AG09309 (cell line): ENCODE results near the gene PPFIBP1.
"Not testable (repeated sequence)": the region's sequence is repeated elsewhere in the genome, so short reads cannot be mapped to it uniquely, and the experiment has no call there.

Experiments
- DNase-seq: peaks from one replicate; pipeline ENCODE4 v3.0.0-alpha.2; 2010; ENCODE audit warnings: low read depth
- H3K4me3 ChIP-seq: 2 replicates; pipeline ENCODE4 v1.5.1; 2011; ENCODE audit warnings: mild to moderate bottlenecking, low read depth, low read length, moderate library complexity; ENCODE audit not compliant: control insufficient read depth
- TF ChIP-seq, protein P1 (sequence below): IDR thresholded peaks from 2 replicates; pipeline ENCODE4 v1.5.1; 2011; ENCODE audit warnings: mild to moderate bottlenecking, low read depth, low read length, inconsistent platforms; ENCODE audit not compliant: insufficient read depth, control insufficient read depth; ENCODE audit errors: missing control alignments

The PPFIBP1 gene

DNA sequence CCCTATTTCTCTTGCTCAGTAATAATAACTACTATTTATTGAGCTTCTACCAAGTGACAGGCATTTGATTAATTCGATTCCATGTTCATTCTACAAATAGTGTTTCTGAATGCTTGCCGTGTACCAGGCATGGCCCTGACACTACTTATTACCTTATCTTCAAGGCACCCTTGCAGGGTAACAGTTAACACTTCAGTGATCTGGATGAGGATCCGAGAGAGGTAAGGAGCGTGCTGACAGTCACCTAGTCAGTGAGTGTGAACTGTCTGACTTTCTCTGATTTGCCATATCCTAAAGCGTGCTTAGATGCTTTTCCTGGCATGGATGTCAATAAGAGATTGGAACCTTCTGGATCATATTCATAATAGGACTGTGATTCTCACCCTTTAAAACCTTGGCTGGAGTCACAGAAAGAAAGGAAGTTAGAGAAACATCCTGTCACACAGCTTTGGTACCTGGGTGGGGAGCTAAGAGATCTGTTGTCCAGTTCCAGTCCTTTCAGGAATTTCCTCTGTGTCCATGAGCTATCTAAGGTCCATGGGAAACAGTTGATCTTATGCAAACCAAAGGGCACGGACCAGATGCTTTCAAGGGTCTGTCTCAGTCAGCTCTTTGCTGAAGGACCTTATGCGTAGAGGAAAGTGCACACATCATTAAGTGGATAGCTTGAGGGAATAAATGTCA is 54.8 kb downstream of the PPFIBP1 start:
- no peak overlapping the region for H3K4me3 ChIP-seq
- TF ChIP-seq, protein P1, sequence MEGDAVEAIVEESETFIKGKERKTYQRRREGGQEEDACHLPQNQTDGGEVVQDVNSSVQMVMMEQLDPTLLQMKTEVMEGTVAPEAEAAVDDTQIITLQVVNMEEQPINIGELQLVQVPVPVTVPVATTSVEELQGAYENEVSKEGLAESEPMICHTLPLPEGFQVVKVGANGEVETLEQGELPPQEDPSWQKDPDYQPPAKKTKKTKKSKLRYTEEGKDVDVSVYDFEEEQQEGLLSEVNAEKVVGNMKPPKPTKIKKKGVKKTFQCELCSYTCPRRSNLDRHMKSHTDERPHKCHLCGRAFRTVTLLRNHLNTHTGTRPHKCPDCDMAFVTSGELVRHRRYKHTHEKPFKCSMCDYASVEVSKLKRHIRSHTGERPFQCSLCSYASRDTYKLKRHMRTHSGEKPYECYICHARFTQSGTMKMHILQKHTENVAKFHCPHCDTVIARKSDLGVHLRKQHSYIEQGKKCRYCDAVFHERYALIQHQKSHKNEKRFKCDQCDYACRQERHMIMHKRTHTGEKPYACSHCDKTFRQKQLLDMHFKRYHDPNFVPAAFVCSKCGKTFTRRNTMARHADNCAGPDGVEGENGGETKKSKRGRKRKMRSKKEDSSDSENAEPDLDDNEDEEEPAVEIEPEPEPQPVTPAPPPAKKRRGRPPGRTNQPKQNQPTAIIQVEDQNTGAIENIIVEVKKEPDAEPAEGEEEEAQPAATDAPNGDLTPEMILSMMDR: no peak
- DNase-seq: no peak

DNA sequence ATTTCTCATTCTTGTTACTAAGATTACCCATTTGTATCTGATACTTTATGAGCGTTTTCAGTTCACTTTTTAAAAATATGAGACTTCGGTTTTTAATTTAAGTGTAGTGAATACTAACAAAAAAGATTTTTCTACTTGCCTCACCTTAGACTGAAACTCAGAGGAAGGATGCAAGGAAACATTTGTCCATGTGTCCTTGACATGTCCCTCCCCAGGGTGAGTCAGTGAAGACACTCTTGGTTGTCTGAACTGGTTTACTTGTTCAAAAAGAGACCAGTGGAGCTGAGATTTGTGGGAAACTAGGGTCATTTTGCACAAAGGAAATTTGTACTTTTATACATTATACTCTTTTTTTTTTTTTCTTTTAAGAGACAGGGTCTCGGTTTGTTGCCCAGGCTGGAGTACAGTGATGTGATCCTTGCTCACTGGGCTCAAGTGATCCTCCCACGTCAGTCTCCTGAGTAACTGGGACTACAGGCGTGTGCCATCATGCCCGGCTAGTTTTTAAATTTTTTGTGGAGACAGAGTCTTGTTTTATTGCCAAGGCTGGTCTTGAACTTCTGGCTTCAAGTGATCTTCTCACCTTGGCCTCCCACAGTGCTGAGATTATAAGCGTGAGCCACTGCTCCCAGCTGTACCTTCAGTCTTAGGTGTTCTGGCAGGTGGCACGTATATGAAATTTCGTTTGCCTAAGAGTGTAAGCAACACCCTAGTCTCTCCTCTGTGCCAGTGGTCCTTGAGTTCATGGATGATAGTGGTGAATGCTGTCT is 56.7 kb downstream of the PPFIBP1 start:
- no peak overlapping the region for H3K4me3 ChIP-seq
- no peak for DNase-seq
- TF ChIP-seq, protein P1: no peak

DNA sequence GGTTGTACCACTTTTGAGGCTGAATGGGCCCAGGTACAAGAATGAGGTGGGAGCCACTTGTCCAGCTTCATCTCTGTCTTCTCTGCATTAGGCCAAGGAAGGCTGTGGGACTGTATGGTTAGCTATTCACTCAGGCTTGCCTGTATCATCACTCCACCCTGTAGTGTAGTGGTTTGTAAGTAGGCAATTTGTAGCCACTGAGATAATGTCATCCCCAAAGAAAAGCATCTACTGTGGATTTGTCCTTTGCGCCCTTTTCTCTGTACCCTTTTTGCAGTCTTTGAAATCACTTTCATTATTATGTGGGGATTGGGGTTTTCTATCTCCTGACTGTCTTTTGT is 57.3 kb downstream of the PPFIBP1 start:
- not testable (repeated sequence) for DNase-seq, H3K4me3 ChIP-seq

DNA sequence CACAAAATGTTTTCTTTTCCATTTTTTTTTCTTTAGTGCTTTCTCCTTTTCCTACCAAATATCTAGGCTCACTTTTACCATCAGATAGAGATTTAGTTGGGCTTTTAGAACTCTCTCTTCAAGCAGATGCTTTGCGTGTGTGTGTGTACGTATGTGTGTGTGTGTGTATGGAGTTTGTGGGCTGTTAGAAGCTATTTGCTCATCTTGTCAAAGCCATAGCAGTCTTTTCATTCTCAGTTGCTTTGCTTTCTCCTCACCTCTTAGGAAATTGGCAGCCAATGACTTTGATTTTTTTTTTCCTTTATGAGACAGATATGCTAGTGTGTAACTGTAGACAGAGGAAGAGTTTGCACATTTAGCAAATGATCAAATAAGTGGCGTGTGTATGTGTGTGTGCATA is 57.8 kb downstream of the PPFIBP1 start:
- not testable (repeated sequence) for H3K4me3 ChIP-seq, DNase-seq

DNA sequence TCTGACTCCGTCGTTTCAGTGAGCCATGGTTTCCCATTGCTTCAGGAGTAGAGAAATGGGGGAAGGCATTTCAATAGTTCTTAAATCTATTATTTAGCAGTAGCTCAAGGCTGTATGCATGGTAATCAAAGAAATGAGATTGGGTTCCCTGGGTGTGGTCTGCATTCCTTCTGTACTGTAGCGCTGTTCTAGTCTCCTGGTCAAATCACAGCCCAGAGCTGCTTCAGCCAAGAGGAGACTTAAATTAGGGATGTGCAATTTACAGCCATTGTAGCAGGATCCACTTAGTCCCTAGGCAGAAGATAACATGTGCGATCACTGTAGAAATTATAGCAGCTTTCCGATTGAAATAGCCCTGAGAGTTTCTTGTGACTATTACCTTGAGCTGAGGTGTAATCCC is 58.4 kb downstream of the PPFIBP1 start:
- not testable (repeated sequence) for DNase-seq

DNA sequence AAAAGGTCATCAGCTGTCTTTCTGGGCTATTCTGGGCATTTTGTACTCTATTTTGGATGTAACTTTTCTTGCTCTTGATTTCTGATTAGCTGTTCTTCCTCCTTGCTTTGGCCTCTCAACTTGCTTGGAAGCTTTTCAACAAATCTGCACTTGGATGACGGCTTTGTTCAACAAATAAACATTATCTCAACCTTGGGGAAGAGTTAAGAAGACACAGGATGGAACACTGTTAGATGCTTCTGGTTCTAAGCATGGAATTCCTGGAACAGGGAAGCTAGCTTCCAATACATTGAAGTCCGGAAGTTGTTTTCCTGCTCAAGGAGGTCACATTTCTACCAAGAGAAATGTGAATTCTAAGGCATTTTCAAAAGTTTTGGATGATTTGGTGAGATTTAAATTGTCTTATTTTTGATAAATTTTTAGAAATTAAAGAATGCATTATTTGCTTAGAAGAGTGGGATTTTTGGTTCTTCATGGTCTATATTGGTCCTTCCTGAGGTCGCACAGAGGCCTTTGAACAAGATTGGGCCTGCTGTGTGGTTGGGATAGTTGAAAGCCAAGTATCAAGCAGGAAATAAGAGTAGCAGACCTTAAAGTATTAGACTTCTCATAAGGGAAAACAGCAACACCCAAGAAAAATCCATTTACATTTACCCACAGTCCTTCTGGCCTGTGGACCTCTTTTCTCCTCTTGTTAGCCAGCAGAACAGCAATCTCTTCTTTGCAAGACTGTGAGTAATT is 59.2 kb downstream of the PPFIBP1 start:
- DNase-seq: no peak
- TF ChIP-seq, protein P1: no peak
- H3K4me3 ChIP-seq: no peak overlapping the region

More for the DNA sequence above, 58.4 kb downstream of the PPFIBP1 start:
- not testable (repeated sequence) for H3K4me3 ChIP-seq

DNA sequence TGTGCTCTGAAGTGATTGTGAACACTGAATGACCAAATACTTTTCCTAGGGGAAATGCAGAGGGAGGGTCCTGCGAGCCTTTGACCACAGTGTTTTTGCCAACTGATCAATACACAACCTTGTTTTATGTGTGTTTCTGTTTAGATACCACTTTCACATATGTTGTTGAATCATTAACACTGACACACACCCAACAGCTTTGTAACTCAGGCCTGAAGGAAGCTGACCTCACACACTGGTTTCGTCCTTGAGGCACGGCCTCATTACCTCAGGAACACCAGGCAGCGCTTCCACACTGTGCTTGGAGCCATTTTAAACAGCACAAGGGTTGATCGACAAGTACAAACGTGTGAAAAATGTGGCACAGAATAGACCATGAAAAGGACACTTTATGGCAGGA is 60.0 kb downstream of the PPFIBP1 start:
- TF ChIP-seq, protein P1: no peak
- no peak for DNase-seq
- no peak overlapping the region for H3K4me3 ChIP-seq

DNA sequence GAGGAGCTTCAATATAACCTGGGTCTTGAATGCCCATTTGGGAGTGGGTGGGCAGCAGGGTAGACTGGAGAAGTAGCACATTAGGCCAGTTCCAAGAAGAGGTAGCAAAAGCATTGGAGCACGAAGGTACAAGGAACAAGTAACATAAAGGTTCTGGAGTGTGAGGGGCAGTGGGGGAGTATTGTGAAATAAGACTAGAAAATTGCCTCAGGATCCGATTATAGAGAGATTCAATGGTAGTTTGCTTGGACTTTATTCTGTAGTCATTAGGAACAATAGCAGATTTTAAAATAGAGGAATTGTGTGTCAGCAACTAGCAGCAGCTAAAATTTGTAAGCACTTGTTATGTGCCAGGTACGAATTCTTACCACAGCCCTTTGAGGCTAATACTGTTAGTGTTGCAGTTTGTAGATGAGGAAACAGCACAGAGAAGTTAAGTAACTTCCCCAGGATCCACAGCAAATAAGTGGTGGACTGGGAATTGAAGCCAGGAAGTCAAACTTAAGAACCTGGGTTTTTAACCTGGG is 61.8 kb downstream of the PPFIBP1 start:
- no peak for DNase-seq
- H3K4me3 ChIP-seq: no peak overlapping the region
- TF ChIP-seq, protein P1: no peak

DNA sequence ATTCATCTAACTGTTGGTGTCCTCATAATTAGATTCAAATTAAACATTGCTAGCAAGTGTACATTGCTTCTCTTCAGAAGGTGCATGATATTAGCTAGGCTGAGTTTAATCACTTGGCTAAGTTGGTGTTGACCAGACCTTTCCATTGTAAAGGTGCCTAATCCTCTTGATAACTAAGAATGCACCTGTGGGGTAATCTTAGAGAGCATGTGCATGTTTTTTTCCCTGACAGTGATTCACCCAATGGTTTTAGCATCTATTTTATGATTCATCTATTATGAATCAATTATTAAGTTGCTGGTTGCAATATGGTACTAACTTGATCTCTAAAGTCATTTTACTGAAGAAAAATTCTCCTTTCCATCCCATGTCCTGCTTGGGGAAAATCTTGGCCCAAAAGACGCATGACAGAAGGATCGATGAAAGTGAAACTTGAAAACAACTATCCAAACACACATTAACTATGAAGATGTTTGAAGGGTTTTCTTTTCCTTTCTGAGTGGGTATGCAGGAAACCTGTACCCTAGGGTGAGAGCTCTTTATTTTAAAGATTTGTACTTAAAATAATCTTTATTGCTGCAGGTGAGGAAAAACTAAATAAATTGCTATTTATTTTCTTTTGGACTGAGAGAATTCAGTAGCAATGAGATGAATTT is 64.2 kb downstream of the PPFIBP1 start:
- not testable (repeated sequence) for DNase-seq, H3K4me3 ChIP-seq
